Raji (cell line): ENCODE results near the gene RGS11.

Experiments used
- POLR2A ChIP-seq: IDR thresholded peaks from 2 replicates; pipeline ENCODE4 v1.6.1; 2011; ENCODE audit warnings: low read depth, low read length, control low read depth; ENCODE audit not compliant: insufficient read depth

RGS11 gene

DNA sequence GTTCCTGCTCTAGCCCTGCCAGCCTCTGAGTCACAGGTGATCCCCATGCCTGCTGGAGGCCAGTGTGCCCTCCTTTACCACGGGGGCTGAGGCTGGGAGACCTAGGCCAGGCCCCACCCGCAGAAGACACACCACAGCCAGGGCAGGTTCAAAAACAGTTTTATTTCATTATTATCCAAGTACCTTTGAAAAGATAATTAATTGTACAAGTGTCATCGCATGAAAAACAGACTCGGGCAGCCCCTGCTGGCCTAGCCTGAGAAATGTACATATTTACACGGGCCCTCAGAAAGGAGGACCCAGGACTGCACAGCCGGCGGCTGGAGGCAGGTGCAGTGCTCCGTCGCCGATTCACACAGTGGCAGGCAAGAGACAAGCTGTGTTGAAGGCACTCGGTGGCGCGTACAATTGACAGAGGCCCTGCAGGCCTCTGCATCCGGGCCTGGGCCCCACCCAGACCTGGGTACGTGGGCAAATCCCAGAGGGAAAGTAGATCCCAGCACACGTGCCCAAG is 11.6 kb upstream of the RGS11 start:
- TF ChIP-seq POLR2A, result no peak

DNA sequence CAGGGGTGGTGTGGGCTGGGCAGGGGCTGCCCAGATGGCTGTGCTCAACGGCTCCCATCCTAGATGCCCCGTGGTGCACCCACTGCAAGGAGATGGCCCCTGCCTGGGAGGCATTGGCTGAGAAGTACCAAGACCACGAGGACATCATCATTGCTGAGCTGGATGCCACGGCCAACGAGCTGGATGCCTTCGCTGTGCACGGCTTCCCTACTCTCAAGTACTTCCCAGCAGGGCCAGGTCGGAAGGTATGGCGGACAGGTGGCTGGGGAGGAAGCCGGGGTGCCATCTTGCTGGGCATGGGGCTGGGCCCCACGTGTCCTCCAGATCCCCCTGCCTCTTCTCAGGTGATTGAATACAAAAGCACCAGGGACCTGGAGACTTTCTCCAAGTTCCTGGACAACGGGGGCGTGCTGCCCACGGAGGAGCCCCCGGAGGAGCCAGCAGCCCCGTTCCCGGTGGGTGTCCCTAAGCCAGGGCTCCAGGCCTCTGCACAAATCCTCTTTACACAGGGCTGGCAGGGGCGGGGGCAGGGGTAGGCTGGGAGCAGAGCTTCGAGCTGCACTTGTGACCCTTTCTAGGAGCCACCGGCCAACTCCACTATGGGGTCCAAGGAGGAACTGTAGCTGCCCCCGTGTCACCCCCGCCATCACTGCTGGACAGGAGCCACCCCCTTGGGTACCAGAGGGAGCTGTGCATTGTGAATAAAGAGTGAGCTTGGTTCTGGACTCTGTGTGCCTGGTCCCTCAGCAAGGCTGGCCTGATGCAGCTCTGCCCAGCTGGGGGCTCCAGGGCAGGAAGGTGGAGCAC is 10.9 kb upstream of the RGS11 start:
- no peak for TF ChIP-seq POLR2A

DNA sequence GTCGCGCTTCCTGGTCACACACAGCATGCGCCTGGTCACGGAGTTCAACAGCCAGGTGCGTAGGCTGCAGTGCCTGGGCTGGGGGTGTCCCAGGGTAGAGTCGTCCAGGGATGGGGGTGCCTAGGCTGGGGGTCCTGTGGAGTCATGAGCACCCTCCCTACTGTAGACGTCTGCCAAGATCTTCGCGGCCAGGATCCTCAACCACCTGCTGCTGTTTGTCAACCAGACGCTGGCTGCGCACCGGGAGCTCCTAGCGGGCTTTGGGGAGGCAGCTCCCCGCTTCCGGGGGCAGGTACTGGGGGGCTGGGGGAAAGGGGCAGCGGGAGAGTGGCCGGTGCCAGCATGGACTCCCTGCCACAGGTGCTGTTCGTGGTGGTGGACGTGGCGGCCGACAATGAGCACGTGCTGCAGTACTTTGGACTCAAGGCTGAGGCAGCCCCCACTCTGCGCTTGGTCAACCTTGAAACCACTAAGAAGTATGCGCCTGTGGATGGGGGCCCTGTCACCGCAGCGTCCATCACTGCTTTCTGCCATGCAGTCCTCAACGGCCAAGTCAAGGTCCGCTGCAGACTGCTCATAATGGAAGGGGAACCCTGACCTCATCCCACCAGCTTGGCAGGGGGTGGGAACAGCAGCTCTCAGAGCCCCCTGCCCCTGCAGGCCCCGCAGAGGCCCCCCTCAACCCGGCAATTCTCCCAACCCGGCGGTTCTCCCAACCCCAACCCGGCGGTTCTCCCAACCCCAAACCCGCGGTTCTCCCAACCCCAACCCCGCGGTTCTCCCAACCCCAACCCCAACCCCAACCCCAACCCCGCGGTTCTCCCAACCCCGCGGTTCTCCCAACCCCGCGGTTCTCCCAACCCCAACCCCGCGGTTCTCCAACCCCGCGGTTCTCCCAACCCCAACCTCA is 9.7 kb upstream of the RGS11 start:
- no peak for TF ChIP-seq POLR2A

DNA sequence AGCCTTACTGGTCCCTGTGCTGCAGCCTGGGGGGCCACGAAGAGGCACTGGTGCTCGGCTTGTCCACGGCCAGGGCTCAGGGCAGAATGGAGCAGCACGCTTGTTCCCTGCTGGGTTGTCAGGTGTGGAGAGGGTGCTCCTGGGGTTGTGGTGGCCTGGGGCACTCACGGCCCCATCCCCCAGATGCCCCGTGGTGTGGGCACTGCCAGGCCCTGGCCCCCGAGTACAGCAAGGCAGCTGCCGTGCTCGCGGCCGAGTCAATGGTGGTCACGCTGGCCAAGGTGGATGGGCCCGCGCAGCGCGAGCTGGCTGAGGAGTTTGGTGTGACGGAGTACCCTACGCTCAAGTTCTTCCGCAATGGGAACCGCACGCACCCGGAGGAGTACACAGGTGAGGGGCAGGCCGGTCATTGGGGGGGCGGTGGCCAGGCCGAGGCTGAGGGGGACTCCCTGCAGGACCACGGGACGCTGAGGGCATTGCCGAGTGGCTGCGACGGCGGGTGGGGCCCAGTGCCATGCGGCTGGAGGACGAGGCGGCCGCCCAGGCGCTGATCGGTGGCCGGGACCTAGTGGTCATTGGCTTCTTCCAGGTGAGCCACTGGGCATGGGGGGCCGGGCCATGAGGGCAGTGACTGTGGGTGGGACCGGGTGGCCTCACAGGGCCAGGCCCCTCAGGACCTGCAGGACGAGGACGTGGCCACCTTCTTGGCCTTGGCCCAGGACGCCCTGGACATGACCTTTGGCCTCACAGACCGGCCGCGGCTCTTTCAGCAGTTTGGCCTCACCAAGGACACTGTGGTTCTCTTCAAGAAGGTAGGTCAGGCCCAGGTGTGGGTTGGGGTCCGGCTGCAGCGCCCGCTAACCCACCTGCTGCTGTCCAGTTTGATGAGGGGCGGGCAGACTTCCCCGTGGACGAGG is 8.7 kb upstream of the RGS11 start:
- no peak for TF ChIP-seq POLR2A

DNA sequence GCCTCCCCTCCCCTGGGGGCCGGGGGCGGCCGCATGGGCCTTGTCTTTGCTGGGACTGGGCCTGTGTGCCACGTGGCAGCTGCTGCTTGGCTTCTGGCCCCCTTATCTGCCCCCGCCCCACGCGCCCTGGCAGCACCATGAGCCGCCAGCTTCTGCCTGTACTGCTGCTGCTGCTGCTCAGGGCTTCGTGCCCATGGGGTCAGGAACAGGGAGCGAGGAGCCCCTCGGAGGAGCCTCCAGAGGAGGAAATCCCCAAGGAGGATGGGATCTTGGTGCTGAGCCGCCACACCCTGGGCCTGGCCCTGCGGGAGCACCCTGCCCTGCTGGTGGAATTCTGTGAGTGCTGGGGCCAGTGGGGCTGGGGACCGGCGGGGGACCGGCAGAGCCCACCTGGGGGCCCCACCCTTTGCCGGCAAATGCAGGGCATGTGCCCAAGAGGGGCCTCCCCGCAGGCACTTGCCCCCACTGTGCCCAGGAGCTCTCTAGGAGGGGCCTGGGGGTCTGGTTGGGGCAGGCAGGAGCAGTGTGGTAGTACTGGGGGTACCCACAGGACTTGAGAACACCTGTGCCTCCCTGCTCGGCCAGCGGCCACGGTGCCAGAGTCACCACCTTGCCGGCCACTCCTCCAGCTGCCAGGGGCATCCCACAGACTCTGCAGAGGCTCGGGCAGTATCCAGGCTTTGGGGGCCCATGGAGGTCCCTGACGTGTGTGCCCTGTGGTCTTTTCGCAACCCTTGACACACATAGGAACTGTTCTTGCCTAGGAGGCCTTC is 7.5 kb upstream of the RGS11 start, which contains the start of gene PDIA2:
Gene PDIA2 (plus strand): TSS at position 132 of the 773 bp plus-strand sequence. CDS start 6 bp downstream, at position 138.
- no peak for TF ChIP-seq POLR2A

DNA sequence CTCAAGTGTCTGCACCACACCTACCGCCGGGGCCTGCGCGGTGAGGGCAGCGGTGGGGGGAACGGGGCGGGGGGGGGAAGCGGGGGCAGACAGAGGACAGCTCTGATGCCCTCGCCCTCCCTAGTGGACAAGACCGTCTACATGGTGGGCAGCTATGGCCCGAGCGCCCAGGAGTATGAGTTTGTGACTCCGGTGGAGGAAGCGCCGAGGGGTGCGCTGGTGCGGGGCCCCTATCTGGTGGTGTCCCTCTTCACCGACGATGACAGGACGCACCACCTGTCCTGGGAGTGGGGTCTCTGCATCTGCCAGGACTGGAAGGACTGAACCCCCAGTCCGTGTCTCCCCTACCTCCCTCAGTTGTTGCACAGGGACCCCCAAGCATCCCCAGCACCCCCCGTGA is 6.7 kb upstream of the RGS11 start:
- TF ChIP-seq POLR2A, result no peak

DNA sequence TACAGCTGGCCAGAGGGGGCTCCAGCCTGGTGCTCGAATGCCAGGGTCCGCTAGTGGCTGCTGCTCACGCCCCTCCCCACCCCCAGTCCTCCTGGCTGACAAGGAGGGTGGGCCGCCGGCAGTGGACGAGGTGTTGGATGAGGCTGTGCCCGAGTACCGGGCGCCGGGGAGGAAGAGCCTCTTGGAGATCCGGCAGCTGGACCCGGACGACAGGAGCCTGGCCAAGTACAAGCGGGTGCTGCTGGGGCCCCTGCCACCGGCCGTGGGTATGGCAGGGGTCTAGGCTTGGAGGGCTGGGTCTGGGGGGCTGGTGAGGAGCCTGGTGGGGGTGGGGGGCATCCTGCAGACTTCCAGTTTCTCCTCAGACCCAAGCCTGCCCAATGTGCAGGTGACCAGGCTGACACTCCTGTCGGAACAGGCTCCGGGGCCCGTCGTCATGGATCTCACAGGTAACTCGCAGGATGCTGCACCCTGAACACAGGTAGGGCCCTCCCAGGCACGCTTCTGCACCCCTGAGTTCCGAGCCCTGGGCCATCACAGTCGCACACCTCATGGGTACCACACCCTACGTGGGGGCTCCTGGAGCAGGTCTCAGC is 6.0 kb upstream of the RGS11 start:
- no peak for TF ChIP-seq POLR2A

DNA sequence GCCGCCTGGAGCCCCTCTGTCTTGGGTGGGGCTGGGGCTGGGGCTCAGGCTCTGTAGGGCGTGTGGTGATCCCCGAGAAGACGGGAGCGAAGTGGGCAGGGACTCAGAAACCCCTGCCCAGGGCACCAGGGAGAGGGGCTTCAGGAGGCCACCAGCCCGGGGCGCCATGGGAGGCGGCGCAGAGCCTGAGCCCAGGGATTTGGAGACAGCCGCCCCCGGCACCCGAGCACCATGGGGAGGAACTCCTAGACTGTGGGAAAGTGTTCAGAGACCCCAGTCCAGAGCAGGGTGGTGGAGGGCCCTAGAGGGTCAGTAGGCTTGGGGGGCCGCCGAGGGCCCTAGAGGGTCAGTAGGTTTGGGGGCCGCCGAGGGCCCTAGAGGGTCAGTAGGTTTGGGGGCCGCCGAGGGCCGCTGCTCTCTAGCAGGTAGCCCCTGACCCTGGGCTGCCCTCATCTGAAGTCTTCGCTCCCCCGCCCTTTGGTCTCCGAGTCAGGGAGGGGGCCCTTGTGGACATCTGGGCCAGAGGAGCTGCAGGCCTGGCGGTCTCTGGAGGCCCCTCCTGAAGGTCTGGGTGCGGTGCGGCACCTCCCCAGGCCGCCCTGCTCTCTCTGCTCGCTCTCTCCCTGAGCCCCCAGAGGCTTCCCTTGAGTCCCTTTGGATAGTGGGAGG is 5.4 kb upstream of the RGS11 start:
- no peak for TF ChIP-seq POLR2A

DNA sequence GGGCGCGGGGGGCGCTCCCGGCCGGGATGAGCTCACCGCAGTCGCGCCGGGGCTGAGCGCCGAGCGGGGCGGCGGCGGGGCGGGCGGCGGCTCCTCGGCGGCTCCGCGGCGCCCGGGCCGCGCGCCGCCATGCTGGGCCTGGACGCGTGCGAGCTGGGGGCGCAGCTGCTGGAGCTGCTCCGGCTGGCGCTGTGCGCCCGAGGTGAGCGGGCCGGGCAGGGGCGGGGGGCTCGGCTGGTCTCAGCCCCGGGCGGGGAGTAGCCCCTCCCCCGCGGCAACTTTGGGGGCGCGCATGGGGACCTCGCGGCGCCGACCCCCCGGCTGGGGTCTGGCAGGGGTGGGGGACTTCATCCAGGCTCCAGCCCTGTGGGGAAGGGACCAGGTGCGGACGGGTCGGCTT is 4.8 kb upstream of the RGS11 start, which contains the start of gene ARHGDIG:
Gene ARHGDIG (plus strand): TSS at position 40 of the 400 bp plus-strand sequence. CDS start 90 bp downstream, at position 130.
- TF ChIP-seq POLR2A, result no peak

DNA sequence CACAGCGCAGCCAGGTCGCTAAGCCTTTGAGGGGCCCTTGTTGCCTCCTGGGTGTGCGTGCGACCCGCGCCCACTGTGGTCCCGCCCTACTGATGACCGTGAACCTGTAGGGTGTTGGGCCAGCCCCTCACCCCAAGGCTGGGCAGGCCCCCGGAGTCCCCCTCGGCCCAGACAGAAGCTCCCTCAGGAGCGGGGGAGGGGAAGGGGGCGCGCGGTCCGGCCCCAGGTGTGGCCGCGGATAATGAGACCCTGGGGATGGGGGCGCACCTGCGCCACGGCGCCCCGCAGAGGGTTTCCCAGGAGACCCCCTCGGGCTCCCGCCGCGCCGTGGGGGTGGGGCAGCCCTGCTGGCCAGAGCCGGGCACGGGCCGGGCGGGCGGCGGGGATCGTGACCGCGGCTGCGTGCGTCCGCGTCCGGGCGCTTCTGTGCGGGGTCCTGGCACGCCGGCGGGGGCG is 4.3 kb upstream of the RGS11 start:
- no peak for TF ChIP-seq POLR2A

DNA sequence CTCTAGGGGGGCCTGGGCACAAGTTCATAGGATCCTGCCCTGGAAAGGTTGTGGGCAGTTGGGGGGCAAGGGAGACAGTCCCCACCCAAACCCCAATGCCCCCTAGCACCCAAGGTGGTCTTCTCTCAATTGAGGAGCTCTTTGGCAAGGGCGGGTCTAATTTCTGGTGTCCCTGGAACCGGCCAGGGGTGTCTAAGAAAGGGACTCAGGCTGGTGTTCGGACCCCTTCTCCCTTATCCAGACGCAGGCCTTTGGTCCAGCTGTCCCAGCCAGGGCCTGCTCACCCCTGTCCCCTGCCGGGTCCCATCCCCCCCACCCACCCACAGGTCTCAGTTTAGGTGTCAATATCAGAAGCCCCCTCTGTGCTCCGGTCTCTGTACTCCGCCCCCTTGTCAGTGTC is 3.8 kb upstream of the RGS11 start:
- no peak for TF ChIP-seq POLR2A

DNA sequence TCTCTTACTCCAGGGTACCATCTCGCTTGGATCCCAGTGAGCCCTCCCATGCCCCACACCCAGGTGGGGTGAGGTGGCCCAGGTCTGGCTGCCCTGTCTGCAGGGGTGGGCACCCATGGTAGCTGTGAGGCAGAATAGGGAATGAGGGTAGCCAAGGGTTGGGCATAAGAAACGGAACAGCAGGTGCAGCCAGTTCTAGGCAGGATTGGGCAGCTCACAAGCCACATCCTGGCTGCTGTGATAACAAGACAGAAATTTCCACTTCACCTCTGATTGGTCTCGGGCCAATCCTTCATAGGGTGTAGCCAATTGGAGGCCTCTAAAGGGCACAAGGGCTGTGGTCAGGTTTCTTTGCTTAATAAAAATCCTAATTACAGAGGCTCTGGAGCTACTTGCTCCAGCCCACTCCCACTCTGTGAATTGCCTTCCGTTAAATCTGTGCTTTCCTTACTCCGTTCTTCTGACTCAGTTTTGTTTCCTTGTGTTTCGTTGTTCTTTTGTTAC is 3.2 kb upstream of the RGS11 start:
- no peak for TF ChIP-seq POLR2A
